Stimulated activated naive CD8-positive, alpha-beta T cell treated with anti-CD3 and anti-CD28 coated beads, Interleukin-15, amount 100 ng/mL, for 72 hours (primary cell): Measurements from ENCODE around the gene DENND1C.

ENCODE experiments used
- ATAC-seq: fragments of 150-1000 bp; cut with Tn5 transposase; 2 replicates; pipeline ENCODE4 v1.10.0; 2021; ENCODE audit warnings: mild to moderate bottlenecking, moderate library complexity
- DNase-seq, 2 donors: peaks; one replicate each; pipeline ENCODE4 v3.0.0; 2021 to 2022
- H3K27ac Mint-ChIP-seq, 2 donors: one replicate each; pipeline ENCODE4 v1.8.0; 2022; ENCODE audit warnings: mild to moderate bottlenecking in 2 of 2, mixed read lengths in 2 of 2, moderate library complexity in 2 of 2
- H3K27me3 Mint-ChIP-seq: one replicate; pipeline ENCODE4 v1.8.0; 2022; ENCODE audit warnings: mixed read lengths
- H3K4me1 Mint-ChIP-seq: one replicate; pipeline ENCODE4 v1.8.0; 2022; ENCODE audit warnings: mild to moderate bottlenecking, mixed read lengths
- H3K4me3 Mint-ChIP-seq, 2 donors: one replicate each; pipeline ENCODE4 v1.8.0; 2022; ENCODE audit warnings: mild to moderate bottlenecking in 2 of 2, mixed read lengths in 2 of 2, moderate library complexity in 1 of 2
- H3K9me3 Mint-ChIP-seq, 2 donors: one replicate each; pipeline ENCODE4 v1.8.0; 2022; ENCODE audit warnings: mixed read lengths in 2 of 2

Gene DENND1C

GRCh38 chr19:6491802-6492592 lies 10.4 kb upstream of the DENND1C start:
- H3K27ac Mint-ChIP-seq, result no peak overlapping the region
- H3K4me3 Mint-ChIP-seq, result no peak overlapping the region
- DNase-seq, result no peak
- peaks cover 7% of the 10 kb centered on the region in 2 donors for H3K9me3 Mint-ChIP-seq
- no peaks in the 10 kb centered on the region for H3K27me3 Mint-ChIP-seq
- peaks cover 14% of the 10 kb centered on the region for H3K4me1 Mint-ChIP-seq
- ATAC-seq, result peak; percentile 49

GRCh38 chr19:6490134-6490533 lies 8.5 kb upstream of the DENND1C start:
- H3K4me3 Mint-ChIP-seq, result peak overlapping the region; percentile 73 to 75
- H3K4me1 Mint-ChIP-seq, result peaks cover 14% of the 10 kb centered on the region
- DNase-seq (no peak), ATAC-seq (no peak)
- no peaks in the 10 kb centered on the region for H3K27me3 Mint-ChIP-seq
- H3K27ac Mint-ChIP-seq, result peak overlapping the region in 1 of 2 donors; percentile 86
- peaks cover 7% of the 10 kb centered on the region in 2 donors for H3K9me3 Mint-ChIP-seq

GRCh38 chr19:6489278-6490061 lies 7.9 kb upstream of the DENND1C start:
- Mint-ChIP-seq H3K4me1 (peaks cover 14% of the 10 kb centered on the region), H3K4me3 (peak overlapping the region; percentile 73 to 75), H3K9me3 (peaks cover 7% of the 10 kb centered on the region in 2 donors), H3K27ac (peak overlapping the region; percentile 61 to 86), H3K27me3 (no peaks in the 10 kb centered on the region)
- DNase-seq, result no peak
- ATAC-seq, result peak; percentile 78

- no peak for DNase-seq
- Mint-ChIP-seq H3K4me1 (peaks cover 39% of the 10 kb centered on the region), H3K27ac (no peak overlapping the region), H3K27me3 (no peaks in the 10 kb centered on the region), H3K9me3 (no peaks in the 10 kb centered on the region), H3K4me3 (no peak overlapping the region)
- no peak for ATAC-seq
These were observed 3.2 kb upstream of the DENND1C start for GRCh38 chr19:6484831-6485230.

GRCh38 chr19:6484230-6484629 lies 2.6 kb upstream of the DENND1C start:
- H3K27ac Mint-ChIP-seq, result no peak overlapping the region
- H3K27me3 Mint-ChIP-seq, result no peaks in the 10 kb centered on the region
- no peak overlapping the region for H3K4me3 Mint-ChIP-seq
- H3K4me1 Mint-ChIP-seq, result peaks cover 40% of the 10 kb centered on the region
- no peak for DNase-seq
- no peak for ATAC-seq
- no peaks in the 10 kb centered on the region for H3K9me3 Mint-ChIP-seq

GRCh38 chr19:6483235-6483634 lies 1.6 kb upstream of the DENND1C start:
- H3K4me3 Mint-ChIP-seq, result no peak overlapping the region
- DNase-seq, result no peak
- ATAC-seq, result no peak
- H3K27me3 Mint-ChIP-seq, result no peaks in the 10 kb centered on the region
- H3K27ac Mint-ChIP-seq, result no peak overlapping the region
- H3K4me1 Mint-ChIP-seq, result peaks cover 39% of the 10 kb centered on the region
- no peaks in the 10 kb centered on the region for H3K9me3 Mint-ChIP-seq

- no peak for DNase-seq
- Mint-ChIP-seq H3K27ac (peak overlapping the region; percentile 96 to 97), H3K4me3 (peak overlapping the region; percentile 83 to 93), H3K4me1 (peaks cover 39% of the 10 kb centered on the region), H3K27me3 (no peaks in the 10 kb centered on the region), H3K9me3 (no peaks in the 10 kb centered on the region)
- peak; percentile 21 for ATAC-seq
These were observed 728 bp upstream of the DENND1C start for GRCh38 chr19:6482343-6482686.

GRCh38 chr19:6480848-6481415 lies 655 bp downstream of the DENND1C start:
- Mint-ChIP-seq H3K9me3 (no peaks in the 10 kb centered on the region), H3K4me3 (peak overlapping the region; percentile 83 to 93), H3K4me1 (peaks cover 44% of the 10 kb centered on the region), H3K27ac (peak overlapping the region; percentile 96 to 97), H3K27me3 (no peaks in the 10 kb centered on the region)
- peak; percentile 24 for ATAC-seq
- no peak for DNase-seq

- Mint-ChIP-seq H3K4me1 (peaks cover 45% of the 10 kb centered on the region), H3K27me3 (no peaks in the 10 kb centered on the region), H3K9me3 (no peaks in the 10 kb centered on the region), H3K27ac (peak overlapping the region in 1 of 2 donors; percentile 96), H3K4me3 (peak overlapping the region; percentile 25 to 93)
- no peak for ATAC-seq
- DNase-seq, result no peak
These were observed 1.7 kb downstream of the DENND1C start for GRCh38 chr19:6479836-6480398.

- DNase-seq (no peak), ATAC-seq (no peak)
- Mint-ChIP-seq H3K4me1 (peaks cover 45% of the 10 kb centered on the region), H3K27me3 (no peaks in the 10 kb centered on the region), H3K4me3 (no peak overlapping the region), H3K27ac (no peak overlapping the region), H3K9me3 (no peaks in the 10 kb centered on the region)
These were observed 2.8 kb downstream of the DENND1C start for GRCh38 chr19:6478815-6479214.

GRCh38 chr19:6476896-6477431 lies 4.6 kb downstream of the DENND1C start:
- Mint-ChIP-seq H3K4me3 (no peak overlapping the region), H3K27me3 (no peaks in the 10 kb centered on the region), H3K9me3 (no peaks in the 10 kb centered on the region), H3K27ac (no peak overlapping the region), H3K4me1 (peaks cover 34% of the 10 kb centered on the region)
- ATAC-seq (no peak), DNase-seq (no peak)

GRCh38 chr19:6476155-6476895 lies 5.3 kb downstream of the DENND1C start:
- ATAC-seq (peak; percentile 83), DNase-seq (peak; percentile 71 to 79)
- no peaks in the 10 kb centered on the region for H3K27me3 Mint-ChIP-seq
- H3K27ac Mint-ChIP-seq, result no peak overlapping the region
- H3K4me3 Mint-ChIP-seq, result no peak overlapping the region
- peaks cover 31% of the 10 kb centered on the region for H3K4me1 Mint-ChIP-seq
- no peaks in the 10 kb centered on the region for H3K9me3 Mint-ChIP-seq

- no peaks in the 10 kb centered on the region for H3K27me3 Mint-ChIP-seq
- H3K9me3 Mint-ChIP-seq, result no peaks in the 10 kb centered on the region
- no peak overlapping the region for H3K27ac Mint-ChIP-seq
- no peak overlapping the region for H3K4me3 Mint-ChIP-seq
- no peak for DNase-seq
- H3K4me1 Mint-ChIP-seq, result peaks cover 26% of the 10 kb centered on the region
- no peak for ATAC-seq
These were observed 6.1 kb downstream of the DENND1C start for GRCh38 chr19:6475321-6476108.

GRCh38 chr19:6473647-6474046 lies 7.9 kb downstream of the DENND1C start:
- Mint-ChIP-seq H3K4me1 (peaks cover 12% of the 10 kb centered on the region), H3K27ac (peak overlapping the region in 1 of 2 donors; percentile 61)

More at GRCh38 chr19:6473647-6474046, 7.9 kb downstream of the DENND1C start:
- no peaks in the 10 kb centered on the region for H3K9me3 Mint-ChIP-seq
- H3K27me3 Mint-ChIP-seq, result no peaks in the 10 kb centered on the region
- DNase-seq (no peak), ATAC-seq (no peak)
- H3K4me3 Mint-ChIP-seq, result no peak overlapping the region
